Stimulated activated CD4-positive, alpha-beta T cell treated with anti-CD3 and anti-CD28 coated beads, TNF-alpha, amount 100 ng/mL, for 4 hours (primary cell): ENCODE results near the gene ALDH2.
"Not testable (repeated sequence)": the region's sequence is repeated elsewhere in the genome, so short reads cannot be mapped to it uniquely, and the experiment has no call there.

Source experiments
- DNase-seq, 3 experiments: peaks; one replicate each; pipeline ENCODE4 v3.0.0-alpha.2; 2020; ENCODE audit warnings: low read depth in 3 of 3

ALDH2 gene

DNA sequence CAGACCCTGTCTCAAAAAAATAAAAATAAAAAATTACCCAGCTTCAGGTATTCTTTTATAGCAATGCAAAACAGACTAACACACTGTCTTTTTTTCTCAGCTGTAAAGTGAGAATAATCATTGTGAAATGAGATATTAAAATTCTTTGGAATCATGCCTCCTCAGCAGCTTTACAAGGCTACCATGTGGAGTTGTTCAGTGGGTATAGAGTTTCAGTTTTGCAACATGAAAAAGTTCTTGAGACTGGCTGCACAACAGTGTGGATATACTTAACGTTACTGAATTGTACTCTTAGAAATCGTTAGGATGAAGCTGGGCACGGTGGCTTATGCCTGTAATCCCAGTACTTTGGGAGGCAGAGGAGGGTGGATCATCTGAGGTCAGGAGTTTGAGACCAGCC is 59.6 kb downstream of the ALDH2 start:
- no peak for DNase-seq

- no peak for DNase-seq
Observed at GRCh38 chr12:111826992-111827391, 60.3 kb downstream of the ALDH2 start.

DNA sequence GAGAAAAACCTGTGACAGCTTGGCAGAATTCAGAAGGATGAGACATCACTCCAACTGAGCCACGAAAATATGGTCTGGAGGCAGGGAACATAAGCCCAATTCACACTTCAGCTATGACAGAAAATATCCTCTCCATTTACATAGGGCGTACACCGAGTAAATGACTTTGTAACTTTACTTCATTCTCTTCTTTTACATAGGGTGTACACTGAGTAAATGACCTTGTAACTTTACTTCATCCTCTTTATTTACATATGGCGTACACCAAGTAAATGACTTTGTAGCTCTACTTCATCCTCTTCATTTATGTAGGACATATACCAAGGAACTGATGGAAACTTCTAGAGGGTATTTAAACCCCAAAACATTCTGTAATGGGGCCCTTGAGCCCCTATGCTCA is 61.2 kb downstream of the ALDH2 start:
- no peak for DNase-seq

GRCh38 chr12:111828338-111828979 is 61.7 kb downstream of the ALDH2 start:
- no peak for DNase-seq

DNA sequence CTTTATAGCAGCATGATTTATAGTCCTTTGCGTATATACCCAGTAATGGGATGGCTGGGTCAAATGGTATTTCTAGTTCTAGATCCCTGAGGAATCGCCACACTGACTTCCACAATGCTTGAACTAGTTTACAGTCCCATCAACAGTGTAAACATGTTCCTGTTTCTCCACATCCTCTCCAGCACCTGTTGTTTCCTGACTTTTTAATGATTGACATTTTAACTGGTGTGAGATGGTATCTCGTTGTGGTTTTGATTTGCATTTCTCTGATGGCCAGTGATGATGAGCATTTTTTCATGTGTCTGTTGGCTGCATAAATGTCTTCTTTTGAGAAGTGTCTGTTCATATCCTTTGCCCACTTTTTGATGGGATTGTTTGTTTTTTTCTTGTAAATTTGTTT is 62.9 kb downstream of the ALDH2 start:
- DNase-seq, result not testable (repeated sequence)

DNA sequence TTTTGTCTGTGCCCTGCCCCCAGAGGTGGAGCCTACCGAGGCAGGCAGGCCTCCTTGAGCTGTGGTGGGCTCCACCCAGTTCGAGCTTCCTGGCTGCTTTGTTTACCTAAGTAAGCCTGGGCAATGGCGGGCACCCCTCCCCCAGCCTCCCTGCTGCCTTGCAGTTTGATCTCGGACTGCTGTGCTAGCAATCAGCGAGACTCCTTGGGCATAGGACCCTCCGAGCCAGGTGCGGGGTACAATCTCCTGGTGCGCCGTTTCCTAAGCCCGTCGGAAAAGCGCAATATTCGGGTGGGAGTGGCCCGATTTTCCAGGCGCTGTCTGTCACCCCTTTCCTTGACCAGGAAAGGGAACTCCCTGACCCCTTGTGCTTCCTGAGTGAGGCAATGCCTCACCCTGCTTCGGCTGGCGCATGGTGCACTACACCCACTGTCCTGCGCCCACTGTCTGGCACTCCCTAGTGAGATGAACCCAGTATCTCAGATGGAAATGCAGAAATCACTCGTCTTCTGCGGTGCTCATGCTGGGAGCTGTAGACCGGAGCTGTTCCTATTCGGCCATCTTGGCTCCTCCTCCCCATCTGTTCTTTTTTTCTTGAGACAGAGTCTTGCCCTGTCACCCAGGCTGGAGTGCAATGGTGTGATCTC is 68.1 kb downstream of the ALDH2 start:
- not testable (repeated sequence) for DNase-seq

DNA sequence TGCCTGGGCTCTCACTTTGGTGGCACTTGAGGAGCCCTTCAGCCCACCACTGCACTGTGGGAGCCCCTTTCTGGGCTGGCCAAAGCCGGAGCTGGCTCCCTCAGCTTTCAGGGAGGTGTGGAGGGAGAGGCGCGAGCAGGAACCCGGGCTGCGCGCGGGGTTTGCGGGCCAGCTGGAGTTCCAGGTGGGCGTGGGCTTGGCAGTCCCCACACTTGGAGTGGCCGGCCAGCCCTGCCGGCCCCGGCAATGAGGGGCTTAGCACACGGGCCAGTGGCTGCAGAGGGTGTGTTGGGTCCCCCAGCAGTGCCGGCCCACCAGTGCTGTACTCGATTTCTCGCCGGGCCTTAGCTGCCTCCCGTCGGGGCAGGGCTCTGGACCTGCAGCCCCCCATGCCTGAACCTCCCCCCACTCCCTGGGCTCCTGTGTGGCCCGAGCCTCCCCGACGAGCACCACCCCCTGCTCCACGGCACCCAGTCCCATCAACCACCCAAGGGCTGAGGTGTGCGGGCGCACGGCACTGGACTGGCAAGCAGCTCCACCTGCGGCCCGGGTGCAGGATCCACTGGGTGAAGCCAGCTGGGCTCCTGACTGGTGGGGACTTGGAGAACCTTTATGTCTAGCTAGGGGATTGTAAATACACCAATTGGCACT is 68.9 kb downstream of the ALDH2 start:
- not testable (repeated sequence) for DNase-seq

DNA sequence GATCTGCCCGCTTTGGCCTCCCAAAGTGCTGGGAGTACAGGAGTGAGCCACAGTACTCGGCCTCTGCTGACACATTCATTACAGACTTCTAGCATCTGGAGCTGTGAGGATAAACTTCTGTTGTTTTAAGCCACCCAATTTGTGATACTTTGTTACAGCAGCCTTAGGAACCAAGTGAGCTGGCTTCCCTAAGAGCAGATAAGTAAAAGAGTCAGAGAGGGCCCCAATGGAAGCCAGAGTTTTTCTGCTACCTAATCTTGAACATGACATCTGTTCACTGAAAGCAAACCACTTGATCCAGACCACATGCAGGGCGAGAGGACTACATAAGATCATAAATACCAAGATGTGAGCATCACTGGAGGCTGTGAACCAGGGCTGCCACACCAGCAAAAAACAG is 71.6 kb downstream of the ALDH2 start:
- no peak for DNase-seq

DNA sequence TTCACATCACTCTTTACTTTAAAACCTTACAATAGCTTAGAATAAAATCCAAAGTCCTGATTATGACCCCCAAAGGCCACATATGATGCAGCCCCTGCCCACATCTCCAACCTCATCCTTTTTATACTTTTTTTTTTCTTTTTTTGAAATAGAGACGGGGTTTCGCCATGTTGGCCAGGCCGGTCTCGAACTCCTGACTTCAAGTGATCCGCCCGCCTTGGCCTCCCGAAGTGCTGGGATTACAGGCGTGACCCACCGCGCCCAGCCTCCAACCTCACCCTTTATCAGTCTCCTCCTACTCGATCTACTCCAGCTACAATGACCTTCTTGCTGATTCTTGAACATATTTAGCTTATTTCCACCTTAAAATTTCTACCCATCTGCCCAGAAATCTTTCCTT is 74.1 kb downstream of the ALDH2 start:
- no peak for DNase-seq

GRCh38 chr12:111841236-111841749 is 74.6 kb downstream of the ALDH2 start:
- DNase-seq, result no peak

DNA sequence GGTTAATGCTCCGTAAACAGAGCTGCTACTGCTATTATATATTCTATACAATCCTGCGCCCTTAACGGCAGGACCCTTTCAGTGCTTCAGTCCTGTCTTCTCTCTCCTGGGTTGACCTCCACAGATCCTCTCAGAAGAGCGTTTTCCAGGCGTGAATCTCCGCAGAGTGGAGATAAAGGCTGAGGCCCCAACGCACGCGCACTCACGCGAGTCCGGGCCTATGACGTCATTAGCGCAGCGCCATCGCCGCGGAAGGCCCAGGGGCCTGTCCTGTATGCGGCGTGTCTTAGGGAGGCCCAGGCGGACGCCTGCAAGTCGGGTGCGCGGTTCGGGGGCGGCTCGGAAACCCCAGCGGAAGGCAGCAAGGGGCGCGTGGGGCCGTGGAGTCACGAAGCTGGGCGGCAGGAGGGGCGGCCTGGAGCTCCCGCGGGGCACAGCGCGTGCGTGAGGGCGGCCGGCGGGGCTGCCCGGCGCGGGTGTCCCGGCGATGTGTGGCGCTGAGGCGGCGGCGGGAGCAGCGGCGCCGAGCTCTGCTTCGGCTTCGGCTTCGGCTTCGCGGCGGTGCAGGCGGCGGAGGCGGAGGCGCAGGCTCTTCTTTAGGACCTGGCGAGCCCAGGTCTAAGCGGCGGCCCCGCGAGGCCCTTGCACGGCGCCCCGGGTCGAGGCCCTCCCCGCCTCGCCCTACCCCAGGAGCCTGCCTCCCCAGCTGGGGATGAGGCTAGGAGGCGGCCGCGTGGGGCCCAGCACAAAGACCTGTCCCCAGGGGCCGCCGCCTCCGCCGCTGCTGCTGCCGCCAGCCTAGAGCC is 75.2 kb downstream of the ALDH2 start, which contains the start of gene MAPKAPK5:
TSS of gene MAPKAPK5 (plus strand) at position 479 of the 806 bp plus-strand sequence. CDS start 506 bp downstream, outside the sequence.
- peak; percentile 94 to 97 (median 94) for DNase-seq

DNA sequence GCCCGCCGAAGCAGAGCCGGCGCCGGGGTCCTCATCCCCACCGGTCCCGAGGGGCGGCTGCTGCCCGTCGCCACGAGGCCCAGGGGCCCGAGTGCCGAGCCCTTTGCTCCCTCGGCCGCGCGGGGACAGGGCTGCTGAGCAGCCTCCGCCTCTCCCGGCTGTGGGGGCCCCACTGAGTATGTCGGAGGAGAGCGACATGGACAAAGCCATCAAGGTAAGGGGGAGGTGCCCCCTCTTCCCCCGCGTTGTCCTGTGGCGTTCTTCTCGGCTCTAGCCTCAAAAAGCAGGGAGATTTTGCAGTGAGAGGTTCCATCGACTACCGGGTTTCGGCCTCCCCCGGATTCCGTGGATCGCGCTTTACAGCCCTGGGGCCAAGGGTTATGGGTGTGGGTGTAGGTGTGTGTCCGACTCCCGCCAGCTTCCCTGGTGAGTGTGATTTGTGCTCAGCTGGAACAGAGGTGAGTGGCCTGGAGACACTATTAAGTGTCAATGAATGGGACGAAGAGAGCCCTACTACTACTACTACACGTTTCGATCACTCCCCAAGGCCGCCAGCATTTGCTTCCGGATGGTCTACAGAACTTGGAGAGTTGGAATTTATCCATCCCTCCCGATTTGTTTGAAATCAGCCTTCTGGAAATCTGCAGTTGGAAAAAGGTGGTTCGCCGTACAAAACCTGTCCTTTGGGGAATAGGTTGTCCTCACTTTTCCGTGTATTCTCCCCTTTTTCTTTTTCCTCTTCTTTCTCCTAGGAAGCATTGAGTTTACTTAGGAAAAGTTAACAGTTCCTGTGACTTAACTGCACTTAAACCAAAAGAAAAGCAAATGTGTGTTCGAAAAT is 76.0 kb downstream of the ALDH2 start:
- peak in 2 of 3 experiments; percentile 10 to 27 for DNase-seq

DNA sequence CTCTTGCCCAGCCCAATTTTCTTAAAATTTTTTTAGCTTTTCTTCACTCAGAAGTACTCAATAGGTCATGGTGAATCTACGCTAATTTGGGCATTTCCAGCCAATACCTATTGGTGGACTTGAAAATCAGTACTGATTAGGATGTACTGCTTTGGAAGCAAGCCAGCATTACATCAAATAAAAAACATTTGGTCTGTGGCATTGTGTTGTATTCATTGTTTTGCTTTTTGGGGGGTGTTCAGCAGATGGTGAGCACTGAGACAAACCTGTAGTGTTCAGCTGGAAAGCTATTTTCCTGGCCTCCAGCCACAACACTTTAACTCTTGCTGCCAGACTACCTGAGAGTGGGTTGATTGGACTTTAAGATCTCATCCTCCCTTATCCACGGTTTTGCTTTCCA is 79.3 kb downstream of the ALDH2 start:
- no peak for DNase-seq

DNA sequence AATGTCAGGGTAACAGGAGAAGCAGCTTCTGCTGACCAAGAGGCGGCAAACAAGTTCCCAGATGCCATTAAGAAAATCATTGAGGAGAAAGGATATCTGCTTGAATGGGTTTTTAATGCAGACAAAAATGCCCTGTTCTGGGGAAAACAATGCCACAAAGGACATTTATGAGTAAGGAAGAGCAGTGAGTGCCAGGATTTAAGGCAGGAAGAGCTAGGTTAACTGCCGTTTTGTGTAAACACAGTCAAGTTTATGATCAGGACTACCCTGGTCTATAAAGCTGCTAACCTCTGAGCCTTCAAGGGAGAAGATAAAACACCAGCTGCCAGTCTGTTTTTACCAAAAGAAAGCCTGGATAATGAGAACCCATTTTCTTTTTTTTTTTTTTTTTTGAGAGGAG is 83.8 kb downstream of the ALDH2 start:
- no peak for DNase-seq

- no peak for DNase-seq
Observed at GRCh38 chr12:111858186-111858585, 91.5 kb downstream of the ALDH2 start.

- no peak for DNase-seq
Observed at GRCh38 chr12:111858778-111859177, 92.0 kb downstream of the ALDH2 start.

- no peak for DNase-seq
Observed at GRCh38 chr12:111864913-111865312, 98.2 kb downstream of the ALDH2 start.
